Measurements from ENCODE around the gene TRAM2.

DNA sequence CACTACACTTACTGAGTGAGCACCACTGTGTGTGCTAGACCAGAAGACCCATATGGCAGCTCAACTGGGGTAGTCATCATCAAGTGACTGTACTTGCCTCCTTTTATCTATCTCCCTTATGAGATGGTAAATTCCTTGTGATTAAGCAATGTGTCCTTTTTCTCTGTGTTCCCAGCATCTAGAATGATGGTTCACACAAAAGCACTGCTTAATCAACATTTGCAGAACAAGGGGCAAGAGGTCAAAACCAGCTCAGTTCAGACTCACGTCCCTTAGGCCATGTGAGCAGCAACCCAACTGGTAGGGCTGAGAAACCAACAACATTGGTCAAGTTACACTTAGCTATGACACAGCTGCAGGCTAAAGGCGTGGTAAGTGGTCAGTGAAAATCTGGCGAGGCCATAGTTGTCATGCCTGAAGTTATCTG, 10.0 kb downstream of the TRAM2 start:
- TF ChIP-seq, protein P1, sequence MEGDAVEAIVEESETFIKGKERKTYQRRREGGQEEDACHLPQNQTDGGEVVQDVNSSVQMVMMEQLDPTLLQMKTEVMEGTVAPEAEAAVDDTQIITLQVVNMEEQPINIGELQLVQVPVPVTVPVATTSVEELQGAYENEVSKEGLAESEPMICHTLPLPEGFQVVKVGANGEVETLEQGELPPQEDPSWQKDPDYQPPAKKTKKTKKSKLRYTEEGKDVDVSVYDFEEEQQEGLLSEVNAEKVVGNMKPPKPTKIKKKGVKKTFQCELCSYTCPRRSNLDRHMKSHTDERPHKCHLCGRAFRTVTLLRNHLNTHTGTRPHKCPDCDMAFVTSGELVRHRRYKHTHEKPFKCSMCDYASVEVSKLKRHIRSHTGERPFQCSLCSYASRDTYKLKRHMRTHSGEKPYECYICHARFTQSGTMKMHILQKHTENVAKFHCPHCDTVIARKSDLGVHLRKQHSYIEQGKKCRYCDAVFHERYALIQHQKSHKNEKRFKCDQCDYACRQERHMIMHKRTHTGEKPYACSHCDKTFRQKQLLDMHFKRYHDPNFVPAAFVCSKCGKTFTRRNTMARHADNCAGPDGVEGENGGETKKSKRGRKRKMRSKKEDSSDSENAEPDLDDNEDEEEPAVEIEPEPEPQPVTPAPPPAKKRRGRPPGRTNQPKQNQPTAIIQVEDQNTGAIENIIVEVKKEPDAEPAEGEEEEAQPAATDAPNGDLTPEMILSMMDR (IDR thresholded peaks at IDR 0.05) = no peak
- TF ChIP-seq POLR2A (IDR thresholded peaks at IDR 0.05) (no peak), POLR2AphosphoS5 (IDR thresholded peaks at IDR 0.05) (no peak)
